Fibroblast of mammary gland (primary cell): Measurements from ENCODE around the gene OSBPL5.

Source experiments
- DNase-seq: peaks from one replicate; pipeline ENCODE4 v3.0.0-alpha.2; 2010; ENCODE audit warnings: low read depth
- H3K4me3 ChIP-seq: 2 replicates; pipeline ENCODE4 v1.5.1; 2011; ENCODE audit warnings: low read depth, mild to moderate bottlenecking, low read length, moderate library complexity; ENCODE audit not compliant: control insufficient read depth
- CTCF ChIP-seq: conservative IDR thresholded peaks from 2 replicates; pipeline ENCODE4 v1.5.1; 2011; ENCODE audit warnings: low read depth, low read length, inconsistent platforms; ENCODE audit not compliant: control insufficient read depth, insufficient read depth

The OSBPL5 gene

GRCh38 chr11:3188496-3189195 is 23.5 kb upstream of the OSBPL5 start:
- no peak for DNase-seq
- TF ChIP-seq CTCF: no peak
- no peak overlapping the region for H3K4me3 ChIP-seq

GRCh38 chr11:3186166-3186953 is 21.2 kb upstream of the OSBPL5 start:
- no peak for TF ChIP-seq CTCF
- DNase-seq: no peak

GRCh38 chr11:3184732-3185347 is 19.7 kb upstream of the OSBPL5 start:
- no peak overlapping the region for H3K4me3 ChIP-seq
- no peak for DNase-seq
- no peak for TF ChIP-seq CTCF

More at GRCh38 chr11:3186166-3186953, 21.2 kb upstream of the OSBPL5 start:
- H3K4me3 ChIP-seq: no peak overlapping the region

GRCh38 chr11:3183523-3183922 is 18.4 kb upstream of the OSBPL5 start:
- no peak for DNase-seq
- no peak overlapping the region for H3K4me3 ChIP-seq
- no peak for TF ChIP-seq CTCF

- no peak for TF ChIP-seq CTCF
- no peak overlapping the region for H3K4me3 ChIP-seq
- DNase-seq: no peak
Measured at GRCh38 chr11:3182462-3182852, 17.3 kb upstream of the OSBPL5 start.

GRCh38 chr11:3181725-3182461 is 16.8 kb upstream of the OSBPL5 start:
- TF ChIP-seq CTCF: no peak
- DNase-seq: no peak

More at GRCh38 chr11:3181725-3182461, 16.8 kb upstream of the OSBPL5 start:
- H3K4me3 ChIP-seq: no peak overlapping the region
